Upper lobe of left lung (tissue), 4 donors: Measurements from ENCODE around the gene CFAP97D1.

Experiments used
- CTCF ChIP-seq, 6 experiments: fragments of 450-650 bp in 4 of 6; fragments of 200-600 bp in 2 of 6; sonication (generic) in 2 of 6; IDR thresholded peaks; one replicate each; pipeline ENCODE4 v1.5.1; 2016 to 2019; ENCODE audit warnings: antibody characterized with exemption in 6 of 6
- EP300 ChIP-seq, 4 donors: sonication (generic); formaldehyde crosslinking; IDR thresholded peaks; one replicate each; pipeline ENCODE4 v1.5.1; 2017; ENCODE audit warnings: antibody characterized with exemption in 4 of 4, control low read depth in 2 of 4
- POLR2A ChIP-seq, 4 donors: fragments of 450-650 bp; IDR thresholded peaks; one replicate each; pipeline ENCODE4 v1.5.1; 2016 to 2017; ENCODE audit warnings: antibody characterized with exemption in 4 of 4, mild to moderate bottlenecking in 2 of 4

GRCh38 chr17:43822570-43823190 lies 42.4 kb downstream of the CFAP97D1 start:
- no peak for TF ChIP-seq CTCF (IDR thresholded peaks at IDR 0.05)
- no peak for TF ChIP-seq POLR2A (IDR thresholded peaks at IDR 0.05)
- no peak for TF ChIP-seq EP300 (IDR thresholded peaks at IDR 0.05)
